ENCODE results near the gene LOC101059915.
A peak's percentile ranks its signal among the peaks of the same experiment; 100 is the strongest.

The LOC101059915 gene

GRCh38 chrX:71667328-71668247, at the start of gene LOC101059915:
Gene LOC101059915 (plus strand): TSS chrX:71667546.
- DNase-seq (ENCODE audit: low spot score), result no peak

GRCh38 chrX:71617742-71618141, 49.6 kb upstream of the LOC101059915 start:
- no peak for DNase-seq (ENCODE audit: low spot score)

- DNase-seq (ENCODE audit: low spot score), result no peak
Observed at GRCh38 chrX:71618303-71618721, 49.0 kb upstream of the LOC101059915 start, which contains the start of gene CXCR3. Gene CXCR3 (minus strand): TSS chrX:71618511. CDS start chrX:71618449, 62 bp downstream.

GRCh38 chrX:71618787-71619186, 48.6 kb upstream of the LOC101059915 start:
- DNase-seq (ENCODE audit: low spot score), result no peak

- no peak for DNase-seq (ENCODE audit: low spot score)
Observed at GRCh38 chrX:71619193-71619592, 48.2 kb upstream of the LOC101059915 start.

GRCh38 chrX:71619986-71620385, 47.4 kb upstream of the LOC101059915 start:
- no peak for DNase-seq (ENCODE audit: low spot score)

GRCh38 chrX:71621603-71622002, 45.7 kb upstream of the LOC101059915 start:
- DNase-seq (ENCODE audit: low spot score), result no peak

GRCh38 chrX:71622032-71622575, 45.2 kb upstream of the LOC101059915 start:
- DNase-seq (ENCODE audit: low spot score), result no peak

GRCh38 chrX:71622576-71623450, 44.5 kb upstream of the LOC101059915 start:
- peak; percentile 31 for DNase-seq (ENCODE audit: low spot score)

GRCh38 chrX:71623714-71624113, 43.6 kb upstream of the LOC101059915 start:
- DNase-seq (ENCODE audit: low spot score), result no peak

GRCh38 chrX:71625471-71625870, 41.9 kb upstream of the LOC101059915 start:
- no peak for DNase-seq (ENCODE audit: low spot score)

- DNase-seq (ENCODE audit: low spot score), result no peak
Observed at GRCh38 chrX:71626576-71626975, 40.8 kb upstream of the LOC101059915 start.

- DNase-seq (ENCODE audit: low spot score), result no peak
Observed at GRCh38 chrX:71627588-71628404, 39.5 kb upstream of the LOC101059915 start.

GRCh38 chrX:71629467-71629866, 37.9 kb upstream of the LOC101059915 start:
- DNase-seq (ENCODE audit: low spot score), result no peak

- DNase-seq (ENCODE audit: low spot score), result no peak
Observed at GRCh38 chrX:71632923-71633657, 34.3 kb upstream of the LOC101059915 start.

- no peak for DNase-seq (ENCODE audit: low spot score)
Observed at GRCh38 chrX:71634366-71634765, 33.0 kb upstream of the LOC101059915 start.

- peak; percentile 42 for DNase-seq (ENCODE audit: low spot score)
Observed at GRCh38 chrX:71636438-71637252, 30.7 kb upstream of the LOC101059915 start.

GRCh38 chrX:71637253-71637618, 30.1 kb upstream of the LOC101059915 start:
- no peak for DNase-seq (ENCODE audit: low spot score)

GRCh38 chrX:71637848-71638247, 29.5 kb upstream of the LOC101059915 start:
- DNase-seq (ENCODE audit: low spot score), result no peak

- no peak for DNase-seq (ENCODE audit: low spot score)
Observed at GRCh38 chrX:71638409-71638808, 28.9 kb upstream of the LOC101059915 start.
